ENCODE measurements around the gene TRAK1. TPM values are rescaled to one million over a fixed set of nuclear protein-coding genes. Genes with fewer than 3 reads are reported as not detected.
"Not testable (repeated sequence)": the region's sequence is repeated elsewhere in the genome, so short reads cannot be mapped to it uniquely, and the experiment has no call there.

The TRAK1 gene
- total RNA-seq, 2 donors from 2014 or later, result 32.3 to 48.0 TPM

DNA sequence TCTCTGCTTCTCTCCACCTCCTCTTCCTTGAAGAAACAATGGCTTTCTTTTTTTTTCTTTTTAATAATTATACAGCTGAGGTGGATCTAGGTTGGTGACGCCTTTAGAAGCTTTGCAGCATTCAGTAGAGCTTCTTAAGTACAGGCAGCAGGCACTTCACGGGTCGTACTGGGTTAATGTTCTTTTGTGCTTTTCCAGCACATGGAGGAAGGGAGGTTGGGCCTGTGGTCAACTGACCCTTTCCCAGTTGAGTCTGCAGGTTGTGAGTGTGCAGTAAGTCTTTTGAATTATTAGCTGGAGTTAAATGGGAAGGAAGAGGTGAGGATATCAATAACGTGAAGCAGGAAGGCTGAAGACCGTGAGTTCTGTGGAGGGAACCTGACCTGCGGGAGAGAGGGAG, 7.0 kb downstream of the TRAK1 start:
- H3K4me1 Mint-ChIP-seq (ENCODE audit: low read depth in 2 of 2), result peaks cover 8 to 10% of the 10 kb centered on the region in 2 donors
- no peaks in the 10 kb centered on the region for H3K27me3 Mint-ChIP-seq
- no peak overlapping the region for H3K27ac Mint-ChIP-seq
- no peaks in the 10 kb centered on the region for H3K36me3 Mint-ChIP-seq
- DNase-seq (ENCODE audit: low spot score) (no peak), ATAC-seq (no peak)
- no peaks in the 10 kb centered on the region for H3K9me3 Mint-ChIP-seq
- H3K4me3 Mint-ChIP-seq, result no peak overlapping the region

DNA sequence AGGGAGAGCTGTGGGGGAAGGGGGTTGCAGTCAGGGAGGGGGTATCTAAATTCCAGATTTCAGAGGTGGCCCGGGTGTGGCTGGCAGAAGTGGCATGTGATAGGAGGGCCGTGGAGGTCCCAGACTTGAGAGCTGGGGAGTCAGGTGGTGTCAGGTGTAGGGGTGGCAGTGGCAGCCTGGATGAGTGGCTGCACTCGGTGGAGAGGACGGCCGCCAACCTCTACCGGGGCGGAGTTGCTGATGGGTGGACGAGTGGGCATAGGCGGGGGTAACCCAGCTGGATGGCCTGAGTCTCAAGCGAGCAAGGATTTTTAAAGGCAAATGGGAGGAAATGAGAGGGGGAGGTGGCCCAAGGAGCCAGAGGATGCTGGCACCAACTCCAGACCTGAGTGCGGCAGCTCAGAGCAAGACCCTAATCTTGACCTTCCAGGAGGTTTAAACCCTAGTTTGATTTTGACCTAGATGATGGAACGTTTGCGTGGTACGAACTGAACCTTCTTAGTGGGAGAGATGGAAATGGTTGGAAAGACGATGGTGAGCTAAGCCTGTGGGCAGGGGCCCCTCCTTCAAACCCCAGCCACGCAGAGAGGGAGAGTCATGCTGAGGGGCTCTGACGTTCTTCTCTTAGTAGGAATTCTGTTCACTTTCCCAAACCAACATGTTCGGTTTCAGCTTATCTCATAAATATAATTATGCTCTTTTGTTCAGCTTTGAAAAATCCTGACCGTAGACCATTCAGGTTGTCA, 8.0 kb downstream of the TRAK1 start:
- no peaks in the 10 kb centered on the region for H3K9me3 Mint-ChIP-seq

GRCh38 chr3:42101048-42101447, 9.9 kb downstream of the TRAK1 start:
- ATAC-seq (no peak), DNase-seq (ENCODE audit: low spot score) (no peak)
- Mint-ChIP-seq H3K27ac (no peak overlapping the region), H3K27me3 (no peaks in the 10 kb centered on the region), H3K36me3 (peaks cover 5% of the 10 kb centered on the region), H3K9me3 (no peaks in the 10 kb centered on the region), H3K4me3 (no peak overlapping the region), H3K4me1 (ENCODE audit: low read depth in 2 of 2) (peaks cover 6 to 10% of the 10 kb centered on the region in 2 donors)

More for the DNA sequence above, 8.0 kb downstream of the TRAK1 start:
- ATAC-seq (no peak), DNase-seq (ENCODE audit: low spot score) (no peak)
- Mint-ChIP-seq H3K4me1 (ENCODE audit: low read depth in 2 of 2) (peaks cover 6 to 10% of the 10 kb centered on the region in 2 donors), H3K27ac (no peak overlapping the region), H3K36me3 (no peaks in the 10 kb centered on the region), H3K27me3 (no peaks in the 10 kb centered on the region), H3K4me3 (no peak overlapping the region)

GRCh38 chr3:42101481-42101880, 10.3 kb downstream of the TRAK1 start:
- Mint-ChIP-seq H3K36me3 (peaks cover 5% of the 10 kb centered on the region), H3K4me3 (no peak overlapping the region), H3K4me1 (ENCODE audit: low read depth in 2 of 2) (peaks cover 6 to 10% of the 10 kb centered on the region in 2 donors), H3K27ac (no peak overlapping the region), H3K27me3 (no peaks in the 10 kb centered on the region), H3K9me3 (no peaks in the 10 kb centered on the region)
- DNase-seq (ENCODE audit: low spot score), result no peak
- ATAC-seq, result no peak

- Mint-ChIP-seq H3K36me3 (peaks cover 5% of the 10 kb centered on the region), H3K27ac (no peak overlapping the region), H3K9me3 (no peaks in the 10 kb centered on the region), H3K27me3 (no peaks in the 10 kb centered on the region), H3K4me3 (no peak overlapping the region), H3K4me1 (ENCODE audit: low read depth in 2 of 2) (peaks cover 6 to 10% of the 10 kb centered on the region in 2 donors)
- no peak for DNase-seq (ENCODE audit: low spot score)
- ATAC-seq, result no peak
Measured at GRCh38 chr3:42102571-42102970, 11.4 kb downstream of the TRAK1 start.

- H3K27me3 Mint-ChIP-seq; H3K27ac Mint-ChIP-seq; H3K9me3 Mint-ChIP-seq; H3K4me1 Mint-ChIP-seq (ENCODE audit: low read depth in 2 of 2); H3K36me3 Mint-ChIP-seq; ATAC-seq; H3K4me3 Mint-ChIP-seq; DNase-seq (ENCODE audit: low spot score): not testable (repeated sequence)
Measured at GRCh38 chr3:42103921-42104665, 12.9 kb downstream of the TRAK1 start.

- not testable (repeated sequence) for DNase-seq (ENCODE audit: low spot score); H3K4me1 Mint-ChIP-seq (ENCODE audit: low read depth in 2 of 2); H3K4me3 Mint-ChIP-seq; ATAC-seq; H3K27me3 Mint-ChIP-seq; H3K27ac Mint-ChIP-seq; H3K36me3 Mint-ChIP-seq; H3K9me3 Mint-ChIP-seq
Measured at GRCh38 chr3:42105994-42106393, 14.8 kb downstream of the TRAK1 start.

DNA sequence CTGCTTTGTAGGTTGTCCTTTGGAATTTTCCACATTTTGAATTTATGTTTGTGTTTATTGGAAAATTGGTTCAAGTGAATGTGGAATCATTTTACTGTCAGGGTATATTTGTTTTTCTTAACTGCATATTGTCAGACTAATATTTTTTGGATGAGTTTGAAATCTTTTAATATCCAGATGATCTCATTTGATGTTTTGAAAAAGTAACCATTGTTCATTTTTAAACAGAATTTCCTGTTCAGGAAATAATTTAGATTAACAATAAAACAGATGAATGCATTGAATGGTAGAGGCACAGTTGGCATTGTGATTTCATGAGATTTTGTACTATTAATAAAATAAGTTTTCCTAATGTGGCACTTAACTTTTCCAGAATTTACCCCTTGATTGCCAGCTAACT, 15.5 kb downstream of the TRAK1 start:
- no peak overlapping the region for H3K27ac Mint-ChIP-seq
- H3K4me1 Mint-ChIP-seq (ENCODE audit: low read depth in 2 of 2), result no peaks in the 10 kb centered on the region
- ATAC-seq (no peak), DNase-seq (ENCODE audit: low spot score) (no peak)
- H3K27me3 Mint-ChIP-seq, result no peaks in the 10 kb centered on the region
- no peak overlapping the region for H3K4me3 Mint-ChIP-seq
- peaks cover 5% of the 10 kb centered on the region for H3K36me3 Mint-ChIP-seq
- no peaks in the 10 kb centered on the region for H3K9me3 Mint-ChIP-seq

DNA sequence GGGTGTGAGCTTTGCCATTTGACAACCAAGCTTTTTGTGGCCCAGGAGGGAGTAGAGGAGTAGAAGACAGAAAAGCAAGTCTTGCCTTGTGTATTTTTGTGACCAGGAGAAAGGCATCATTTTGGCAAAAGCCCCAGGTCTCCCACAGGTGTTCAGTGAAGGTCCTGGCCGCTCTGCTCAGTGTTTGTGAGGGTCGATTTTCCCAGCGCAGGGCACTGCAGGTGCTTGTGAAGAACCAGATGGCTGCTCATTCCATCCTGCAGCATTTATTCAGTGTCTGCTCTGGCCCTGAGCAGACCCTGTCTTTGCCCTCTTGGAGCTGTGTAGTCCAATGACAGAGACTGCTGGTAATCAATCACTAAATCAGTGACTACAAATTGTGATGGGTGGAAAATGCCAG, 19.5 kb downstream of the TRAK1 start:
- no peaks in the 10 kb centered on the region for H3K27me3 Mint-ChIP-seq
- no peak overlapping the region for H3K27ac Mint-ChIP-seq
- H3K4me3 Mint-ChIP-seq, result no peak overlapping the region
- H3K36me3 Mint-ChIP-seq, result no peaks in the 10 kb centered on the region
- peaks cover 3 to 6% of the 10 kb centered on the region in 2 donors for H3K4me1 Mint-ChIP-seq (ENCODE audit: low read depth in 2 of 2)
- ATAC-seq, result no peak
- no peak for DNase-seq (ENCODE audit: low spot score)
- H3K9me3 Mint-ChIP-seq, result no peaks in the 10 kb centered on the region

DNA sequence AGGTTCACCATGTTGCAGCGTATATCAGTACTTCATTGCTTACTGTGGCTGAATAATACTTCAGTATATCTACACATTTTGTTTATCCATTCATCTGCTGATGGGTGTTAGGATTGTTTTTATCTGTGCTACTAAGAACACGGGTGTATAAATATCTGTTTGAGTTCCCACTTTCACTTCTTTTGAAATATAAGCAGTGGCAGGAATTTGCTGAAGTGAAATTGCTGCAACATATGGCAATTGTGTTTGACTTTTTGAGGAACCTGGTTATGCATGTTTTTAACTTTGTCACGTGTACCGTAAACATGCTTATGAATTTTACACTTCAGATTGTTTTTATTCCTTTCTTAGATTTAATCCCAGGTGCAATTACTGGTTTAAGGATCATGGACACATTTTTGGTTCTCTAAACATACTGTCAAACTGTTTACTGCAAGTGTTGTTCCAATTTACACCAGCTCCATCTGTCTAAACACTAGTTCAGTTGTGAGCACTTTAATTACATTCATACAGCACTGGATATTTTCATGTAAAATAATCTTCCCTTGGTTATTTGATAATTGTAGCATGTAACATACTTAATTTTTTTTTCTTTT, 23.1 kb downstream of the TRAK1 start:
- no peak overlapping the region for H3K27ac Mint-ChIP-seq
- no peak overlapping the region for H3K4me3 Mint-ChIP-seq
- no peaks in the 10 kb centered on the region for H3K36me3 Mint-ChIP-seq
- ATAC-seq, result no peak
- H3K4me1 Mint-ChIP-seq (ENCODE audit: low read depth in 2 of 2), result peaks cover 15 to 17% of the 10 kb centered on the region in 2 donors
- H3K27me3 Mint-ChIP-seq, result no peaks in the 10 kb centered on the region
- DNase-seq (ENCODE audit: low spot score), result no peak
- no peaks in the 10 kb centered on the region for H3K9me3 Mint-ChIP-seq

- Mint-ChIP-seq H3K27me3 (no peaks in the 10 kb centered on the region), H3K4me3 (no peak overlapping the region), H3K27ac (no peak overlapping the region), H3K4me1 (ENCODE audit: low read depth in 2 of 2) (peaks cover 20 to 22% of the 10 kb centered on the region in 2 donors), H3K9me3 (no peaks in the 10 kb centered on the region), H3K36me3 (no peaks in the 10 kb centered on the region)
- ATAC-seq (no peak), DNase-seq (ENCODE audit: low spot score) (no peak)
Measured at GRCh38 chr3:42115215-42115614, 24.1 kb downstream of the TRAK1 start.

GRCh38 chr3:42115946-42116345, 24.8 kb downstream of the TRAK1 start:
- H3K4me1 Mint-ChIP-seq (ENCODE audit: low read depth in 2 of 2), result peaks cover 22 to 25% of the 10 kb centered on the region in 2 donors
- H3K9me3 Mint-ChIP-seq, result no peaks in the 10 kb centered on the region
- no peaks in the 10 kb centered on the region for H3K27me3 Mint-ChIP-seq
- peak overlapping the region in 1 of 2 donors; percentile 38 for H3K27ac Mint-ChIP-seq
- DNase-seq (ENCODE audit: low spot score) (no peak), ATAC-seq (no peak)
- H3K4me3 Mint-ChIP-seq, result no peak overlapping the region
- no peaks in the 10 kb centered on the region for H3K36me3 Mint-ChIP-seq

DNA sequence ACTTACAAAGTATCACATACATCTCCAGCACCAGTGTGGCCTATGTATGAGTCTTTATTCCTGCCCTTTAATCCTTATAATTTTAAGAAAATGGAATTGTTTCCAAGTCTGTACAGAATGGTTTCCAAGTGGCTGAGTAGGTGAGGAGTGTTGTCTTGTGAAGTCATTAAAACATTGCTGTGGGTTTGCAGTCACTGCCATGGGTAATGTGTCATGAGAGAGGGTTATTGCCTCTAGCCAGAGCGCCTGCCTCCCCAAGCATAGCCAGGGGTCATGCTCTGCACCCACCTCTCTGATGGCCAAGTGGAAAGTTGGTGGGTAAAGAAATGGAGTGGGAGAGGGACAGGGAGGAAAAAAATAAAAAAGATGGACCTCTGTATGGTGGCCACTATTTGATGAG, 25.3 kb downstream of the TRAK1 start:
- peak overlapping the region in 1 of 2 donors; percentile 38 for H3K27ac Mint-ChIP-seq
- H3K36me3 Mint-ChIP-seq, result no peaks in the 10 kb centered on the region
- no peaks in the 10 kb centered on the region for H3K27me3 Mint-ChIP-seq
- H3K4me1 Mint-ChIP-seq (ENCODE audit: low read depth in 2 of 2), result peaks cover 22 to 25% of the 10 kb centered on the region in 2 donors
- peak in 1 of 2 donors; percentile 48 for ATAC-seq
- H3K9me3 Mint-ChIP-seq, result no peaks in the 10 kb centered on the region
- DNase-seq (ENCODE audit: low spot score), result no peak
- H3K4me3 Mint-ChIP-seq, result no peak overlapping the region
